ENCODE data around the gene NABP1. TPM values are rescaled to one million over a fixed set of nuclear protein-coding genes. Genes with fewer than 3 reads are reported as not detected.

The NABP1 gene
- polyA plus RNA-seq, 1 donor (not counting 4 experiments of a cell fraction or from before 2014, with no cell fraction given): 29.3 TPM

DNA sequence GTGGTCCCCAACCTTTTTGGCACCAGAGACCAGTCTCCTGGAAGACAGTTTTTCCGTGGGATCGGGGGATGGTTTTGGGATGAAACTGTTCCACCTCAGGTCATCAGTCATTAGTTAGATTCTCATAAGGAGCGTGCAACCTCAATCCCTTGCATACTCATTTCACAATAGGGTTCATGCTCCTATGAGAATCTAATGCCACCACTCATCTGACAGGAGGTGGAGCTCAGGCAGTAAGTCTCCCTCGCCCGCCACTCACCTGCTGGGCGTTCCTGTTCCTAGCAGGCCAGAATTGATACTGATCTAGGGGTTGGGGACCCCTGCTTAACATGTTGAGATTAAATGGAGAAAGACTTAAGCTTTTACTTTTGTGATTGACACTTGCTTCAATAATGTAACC lies 9.9 kb downstream of the NABP1 start:
- DNase-seq (ENCODE audit: low read depth, low spot score): no peak
- no peaks in the 10 kb centered on the region for H3K9me1 ChIP-seq (ENCODE audit: control insufficient read depth, extremely low read depth, insufficient read depth, low read length)
- H3K9me3 ChIP-seq (ENCODE audit: control insufficient read depth, low read depth, low read length): no peaks in the 10 kb centered on the region
- dilution Hi-C loops (cut with MboI; ENCODE audit: extremely low pct_ligation_motif_present, low sequenced_read_pairs): no loop called here
- H3K36me3 ChIP-seq (ENCODE audit: control insufficient read depth in 2 of 2, extremely low read depth in 1 of 2, insufficient read depth in 2 of 2, low read length in 2 of 2): peaks cover 17 to 20% of the 10 kb centered on the region in 2 experiments
- H3K4me1 ChIP-seq (ENCODE audit: control insufficient read depth, extremely low read depth, insufficient read depth, low read length): peaks cover 52% of the 10 kb centered on the region
- H4K20me1 ChIP-seq (ENCODE audit: control insufficient read depth, extremely low read depth, insufficient read depth, low read length): no peaks in the 10 kb centered on the region
- peaks cover 3% of the 10 kb centered on the region for H3K79me2 ChIP-seq (ENCODE audit: control insufficient read depth, insufficient read depth, low read length)
- H3K27me3 ChIP-seq (ENCODE audit: control insufficient read depth, extremely low read depth, insufficient read depth, low read length): no peaks in the 10 kb centered on the region
- no peak overlapping the region for H3K4me3 ChIP-seq (ENCODE audit: control insufficient read depth in 2 of 3, extremely low read depth in 1 of 3, insufficient read depth in 2 of 3, low read depth in 1 of 3, low read length in 3 of 3)
- peak overlapping the region; percentile 78 for H3K27ac ChIP-seq (ENCODE audit: control insufficient read depth, insufficient read depth, low read length)
- H2AFZ ChIP-seq (ENCODE audit: control insufficient read depth, low read length): no peak overlapping the region
- no peak overlapping the region for H3K9ac ChIP-seq (ENCODE audit: control insufficient read depth, extremely low read depth, insufficient read depth, low read length)
- no peak for TF ChIP-seq EZH2 (IDR thresholded peaks at IDR 0.05; ENCODE audit: low read length)
- TF ChIP-seq, protein P1, sequence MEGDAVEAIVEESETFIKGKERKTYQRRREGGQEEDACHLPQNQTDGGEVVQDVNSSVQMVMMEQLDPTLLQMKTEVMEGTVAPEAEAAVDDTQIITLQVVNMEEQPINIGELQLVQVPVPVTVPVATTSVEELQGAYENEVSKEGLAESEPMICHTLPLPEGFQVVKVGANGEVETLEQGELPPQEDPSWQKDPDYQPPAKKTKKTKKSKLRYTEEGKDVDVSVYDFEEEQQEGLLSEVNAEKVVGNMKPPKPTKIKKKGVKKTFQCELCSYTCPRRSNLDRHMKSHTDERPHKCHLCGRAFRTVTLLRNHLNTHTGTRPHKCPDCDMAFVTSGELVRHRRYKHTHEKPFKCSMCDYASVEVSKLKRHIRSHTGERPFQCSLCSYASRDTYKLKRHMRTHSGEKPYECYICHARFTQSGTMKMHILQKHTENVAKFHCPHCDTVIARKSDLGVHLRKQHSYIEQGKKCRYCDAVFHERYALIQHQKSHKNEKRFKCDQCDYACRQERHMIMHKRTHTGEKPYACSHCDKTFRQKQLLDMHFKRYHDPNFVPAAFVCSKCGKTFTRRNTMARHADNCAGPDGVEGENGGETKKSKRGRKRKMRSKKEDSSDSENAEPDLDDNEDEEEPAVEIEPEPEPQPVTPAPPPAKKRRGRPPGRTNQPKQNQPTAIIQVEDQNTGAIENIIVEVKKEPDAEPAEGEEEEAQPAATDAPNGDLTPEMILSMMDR (optimal IDR thresholded peaks at IDR 0.05 in 1 of 3, IDR thresholded peaks at IDR 0.05 in 1 of 3, conservative IDR thresholded peaks at IDR 0.05 in 1 of 3; ENCODE audit: extremely low read depth in 1 of 3, insufficient read depth in 2 of 3, low read length in 3 of 3): no peak
- FAIRE-seq: peak; percentile 20
- H3K4me2 ChIP-seq (ENCODE audit: control insufficient read depth, extremely low read depth, insufficient read depth, low read depth, low read length): no peak overlapping the region

DNA sequence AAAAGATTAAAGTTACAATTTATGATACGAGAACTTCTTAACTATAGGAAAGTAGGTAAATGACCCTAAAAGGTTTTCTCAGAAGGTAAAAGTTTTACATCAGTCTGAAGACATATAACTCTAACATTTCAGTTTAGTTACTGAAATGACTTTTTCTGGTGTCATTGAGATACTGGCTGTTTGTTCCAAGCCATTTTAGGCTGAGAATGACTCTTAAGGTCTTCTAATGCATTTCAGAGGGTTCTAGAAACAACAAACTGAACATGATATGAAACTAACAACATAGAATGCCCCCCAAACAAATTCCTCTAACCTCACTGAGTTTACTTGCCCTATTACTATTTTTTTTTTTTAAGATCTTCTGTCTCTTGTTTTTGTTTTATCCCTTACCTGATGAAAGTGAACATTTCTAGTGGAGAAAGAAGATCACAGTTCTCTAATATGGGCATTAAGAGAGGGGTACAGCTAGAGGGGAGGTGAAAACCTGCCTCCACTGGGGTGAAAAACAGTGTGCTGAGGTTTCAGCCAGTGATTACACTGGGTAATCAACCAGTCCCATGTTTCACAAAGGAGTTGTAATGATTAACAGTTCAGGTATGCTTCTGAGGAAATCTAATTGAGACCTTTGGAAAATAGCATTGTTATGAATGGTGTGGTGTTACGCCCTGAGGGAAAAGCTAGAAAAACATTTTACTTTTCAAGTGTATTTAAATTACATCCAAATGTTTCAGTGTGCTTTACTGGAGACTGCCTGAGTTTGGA lies 11.2 kb downstream of the NABP1 start:
- Histone ChIP-seq H3K9ac (ENCODE audit: control insufficient read depth, extremely low read depth, insufficient read depth, low read length) (peak overlapping the region; percentile 17), H3K36me3 (ENCODE audit: control insufficient read depth in 2 of 2, extremely low read depth in 1 of 2, insufficient read depth in 2 of 2, low read length in 2 of 2) (peaks cover 14 to 19% of the 10 kb centered on the region in 2 experiments), H3K4me2 (ENCODE audit: control insufficient read depth, extremely low read depth, insufficient read depth, low read depth, low read length) (peak overlapping the region; percentile 51), H4K20me1 (ENCODE audit: control insufficient read depth, extremely low read depth, insufficient read depth, low read length) (no peaks in the 10 kb centered on the region), H3K4me1 (ENCODE audit: control insufficient read depth, extremely low read depth, insufficient read depth, low read length) (peaks cover 49% of the 10 kb centered on the region), H3K9me1 (ENCODE audit: control insufficient read depth, extremely low read depth, insufficient read depth, low read length) (no peaks in the 10 kb centered on the region), H3K27ac (ENCODE audit: control insufficient read depth, insufficient read depth, low read length) (peak overlapping the region; percentile 78), H3K4me3 (ENCODE audit: control insufficient read depth in 2 of 3, extremely low read depth in 1 of 3, insufficient read depth in 2 of 3, low read depth in 1 of 3, low read length in 3 of 3) (no peak overlapping the region), H2AFZ (ENCODE audit: control insufficient read depth, low read length) (no peak overlapping the region), H3K9me3 (ENCODE audit: control insufficient read depth, low read depth, low read length) (no peaks in the 10 kb centered on the region), H3K79me2 (ENCODE audit: control insufficient read depth, insufficient read depth, low read length) (no peaks in the 10 kb centered on the region), H3K27me3 (ENCODE audit: control insufficient read depth, extremely low read depth, insufficient read depth, low read length) (no peaks in the 10 kb centered on the region)
- TF ChIP-seq EZH2 (IDR thresholded peaks at IDR 0.05; ENCODE audit: low read length): no peak
- TF ChIP-seq, protein P1 (optimal IDR thresholded peaks at IDR 0.05 in 1 of 3, IDR thresholded peaks at IDR 0.05 in 1 of 3, conservative IDR thresholded peaks at IDR 0.05 in 1 of 3; ENCODE audit: extremely low read depth in 1 of 3, insufficient read depth in 2 of 3, low read length in 3 of 3): no peak
- peak; percentile 97 for FAIRE-seq
- dilution Hi-C loops (cut with MboI; ENCODE audit: extremely low pct_ligation_motif_present, low sequenced_read_pairs): no loop called here
- no peak for DNase-seq (ENCODE audit: low read depth, low spot score)

All from keratinocyte (primary cell).